ENCODE data around the gene RARRES2.

Gene RARRES2

DNA sequence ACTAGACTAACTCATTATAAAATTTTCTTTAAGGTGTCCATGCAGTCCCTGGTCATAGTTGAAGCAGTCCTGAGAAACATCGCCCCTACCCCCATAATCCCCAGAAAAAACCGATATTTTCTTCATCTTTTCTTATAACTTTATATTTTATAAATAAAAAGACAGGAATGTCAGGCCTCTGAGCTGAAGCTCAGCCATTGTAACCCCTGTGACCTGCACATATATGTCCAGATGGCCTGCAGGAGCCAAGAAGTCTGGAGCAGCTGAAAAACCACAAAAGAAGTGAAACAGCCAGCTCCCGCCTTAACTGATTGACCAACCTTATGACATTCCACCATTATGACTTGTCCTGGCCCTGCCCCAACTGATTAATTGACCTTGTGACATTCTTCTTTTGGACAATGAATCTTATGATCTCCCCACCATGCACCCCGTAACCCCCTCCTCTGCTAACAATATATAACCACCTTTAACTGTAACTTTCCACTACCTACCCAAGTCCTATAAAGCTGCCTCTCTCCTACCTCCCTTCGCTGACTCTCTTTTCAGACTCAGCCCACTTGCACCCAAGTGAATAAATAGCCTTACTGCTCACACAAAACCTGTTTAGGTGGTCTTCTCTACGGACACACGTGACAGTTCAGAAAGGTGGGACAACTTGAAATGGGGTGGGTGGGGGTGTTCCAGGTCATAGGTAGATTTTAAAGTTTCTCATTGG, 28.6 kb downstream of the RARRES2 start:
- TF ChIP-seq ZFP3 (CRISPR knock-in tag; IDR thresholded peaks at IDR 0.05): peak; percentile 49; the same call in 1 of the 2 replicates
- 0 out of 2 replicates have a peak, but pooled peaks have one; percentile 46 for TF ChIP-seq CSDC2 (CRISPR knock-in tag; IDR thresholded peaks at IDR 0.05)
- TF ChIP-seq SNAI2 (CRISPR knock-in tag; IDR thresholded peaks at IDR 0.05): peak; percentile 74
- TF ChIP-seq ISL1 (CRISPR knock-in tag; IDR thresholded peaks at IDR 0.05): peak; percentile 60
- peak; percentile 67 for ATAC-seq

- TF ChIP-seq ZNF70 (CRISPR knock-in tag; IDR thresholded peaks at IDR 0.05) (no peak), RARB (CRISPR knock-in tag; IDR thresholded peaks at IDR 0.05) (no peak), TCF4 (CRISPR knock-in tag; IDR thresholded peaks at IDR 0.05; ENCODE audit: borderline replicate concordance) (no peak), SNAI2 (CRISPR knock-in tag; IDR thresholded peaks at IDR 0.05) (no peak), CREB5 (CRISPR knock-in tag; IDR thresholded peaks at IDR 0.05; ENCODE audit: low read depth) (no peak), ZNF565 (CRISPR knock-in tag; conservative IDR thresholded peaks at IDR 0.05; ENCODE audit: low read depth) (no peak), ISL1 (CRISPR knock-in tag; IDR thresholded peaks at IDR 0.05) (no peak), GLIS3 (CRISPR knock-in tag; IDR thresholded peaks at IDR 0.05) (no peak), PPARA (CRISPR knock-in tag; IDR thresholded peaks at IDR 0.05; ENCODE audit: borderline replicate concordance) (no peak), ARNTL (CRISPR knock-in tag; IDR thresholded peaks at IDR 0.05; ENCODE audit: borderline replicate concordance, low read depth) (no peak), ZNF8 (CRISPR knock-in tag; IDR thresholded peaks at IDR 0.05) (no peak), TOX (CRISPR knock-in tag; IDR thresholded peaks at IDR 0.05; ENCODE audit: borderline replicate concordance) (no peak), ZFP30 (CRISPR knock-in tag; IDR thresholded peaks at IDR 0.05) (no peak), CSDC2 (CRISPR knock-in tag; IDR thresholded peaks at IDR 0.05) (no peak), ZFP3 (CRISPR knock-in tag; IDR thresholded peaks at IDR 0.05) (no peak), ZC3H10 (CRISPR knock-in tag; IDR thresholded peaks at IDR 0.05) (no peak), BACH2 (CRISPR knock-in tag; IDR thresholded peaks at IDR 0.05; ENCODE audit: borderline replicate concordance) (no peak), ESRRG (CRISPR knock-in tag; IDR thresholded peaks at IDR 0.05) (no peak)
- TF ChIP-seq, protein P1, sequence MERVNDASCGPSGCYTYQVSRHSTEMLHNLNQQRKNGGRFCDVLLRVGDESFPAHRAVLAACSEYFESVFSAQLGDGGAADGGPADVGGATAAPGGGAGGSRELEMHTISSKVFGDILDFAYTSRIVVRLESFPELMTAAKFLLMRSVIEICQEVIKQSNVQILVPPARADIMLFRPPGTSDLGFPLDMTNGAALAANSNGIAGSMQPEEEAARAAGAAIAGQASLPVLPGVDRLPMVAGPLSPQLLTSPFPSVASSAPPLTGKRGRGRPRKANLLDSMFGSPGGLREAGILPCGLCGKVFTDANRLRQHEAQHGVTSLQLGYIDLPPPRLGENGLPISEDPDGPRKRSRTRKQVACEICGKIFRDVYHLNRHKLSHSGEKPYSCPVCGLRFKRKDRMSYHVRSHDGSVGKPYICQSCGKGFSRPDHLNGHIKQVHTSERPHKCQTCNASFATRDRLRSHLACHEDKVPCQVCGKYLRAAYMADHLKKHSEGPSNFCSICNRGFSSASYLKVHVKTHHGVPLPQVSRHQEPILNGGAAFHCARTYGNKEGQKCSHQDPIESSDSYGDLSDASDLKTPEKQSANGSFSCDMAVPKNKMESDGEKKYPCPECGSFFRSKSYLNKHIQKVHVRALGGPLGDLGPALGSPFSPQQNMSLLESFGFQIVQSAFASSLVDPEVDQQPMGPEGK (CRISPR knock-in tag; IDR thresholded peaks at IDR 0.05; ENCODE audit: borderline replicate concordance): no peak
- ATAC-seq: no peak
These were observed 29.7 kb downstream of the RARRES2 start for GRCh38 chr7:150311711-150312110.

DNA sequence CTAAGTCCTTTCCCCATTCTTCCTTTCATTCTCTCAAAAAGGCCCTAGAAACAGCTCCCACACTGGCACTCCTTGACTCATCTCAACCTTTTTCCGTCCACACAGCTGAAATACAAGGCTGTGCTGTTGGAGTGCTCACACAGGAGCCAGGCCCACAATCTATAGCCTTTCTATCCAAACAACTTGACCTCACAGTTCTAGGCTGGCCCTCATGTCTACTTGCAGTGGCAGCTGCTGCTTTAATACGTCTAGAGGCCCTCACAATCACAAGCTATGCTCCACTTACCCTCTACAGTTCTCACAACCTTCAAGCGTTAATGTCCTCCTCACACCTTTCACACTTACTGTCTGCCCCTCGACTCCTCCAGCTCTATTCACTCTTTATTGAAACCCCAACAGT, 30.3 kb downstream of the RARRES2 start:
- TF ChIP-seq ZNF565 (CRISPR knock-in tag; conservative IDR thresholded peaks at IDR 0.05; ENCODE audit: low read depth) (no peak), GLIS3 (CRISPR knock-in tag; IDR thresholded peaks at IDR 0.05) (no peak), POU6F1 (CRISPR knock-in tag; IDR thresholded peaks at IDR 0.05; ENCODE audit: borderline replicate concordance, low read depth) (no peak), RARB (CRISPR knock-in tag; IDR thresholded peaks at IDR 0.05) (no peak), ZNF8 (CRISPR knock-in tag; IDR thresholded peaks at IDR 0.05) (no peak), BACH2 (CRISPR knock-in tag; IDR thresholded peaks at IDR 0.05; ENCODE audit: borderline replicate concordance) (no peak), CREB5 (CRISPR knock-in tag; IDR thresholded peaks at IDR 0.05; ENCODE audit: low read depth) (no peak), SNAI2 (CRISPR knock-in tag; IDR thresholded peaks at IDR 0.05) (no peak), OSR1 (CRISPR knock-in tag; IDR thresholded peaks at IDR 0.05) (no peak), CSDC2 (CRISPR knock-in tag; IDR thresholded peaks at IDR 0.05) (no peak), CSRNP3 (CRISPR knock-in tag; IDR thresholded peaks at IDR 0.05) (no peak), TOX (CRISPR knock-in tag; IDR thresholded peaks at IDR 0.05; ENCODE audit: borderline replicate concordance) (no peak), ZFP3 (CRISPR knock-in tag; IDR thresholded peaks at IDR 0.05) (no peak), TSHZ2 (CRISPR knock-in tag; IDR thresholded peaks at IDR 0.05) (no peak)
- TF ChIP-seq, protein P1 (CRISPR knock-in tag; IDR thresholded peaks at IDR 0.05; ENCODE audit: borderline replicate concordance): no peak
- ATAC-seq: no peak

All from SK-N-SH treated with all-trans-retinoic acid at 6 μM for 48 hours (cell line).